Upper lobe of left lung (tissue), 6 donors: ENCODE measurements around the gene RNF26. TPM values are rescaled to one million over a fixed set of nuclear protein-coding genes. Genes with fewer than 3 reads are reported as not detected.

ENCODE experiments used
- ATAC-seq, 2 donors: fragments of 200-7000 bp; cut with Tn5 transposase; one replicate each; pipeline ENCODE4 v1.9.1; 2022; ENCODE audit warnings: mild to moderate bottlenecking in 2 of 2, moderate library complexity in 2 of 2; ENCODE audit not compliant: low FRiP score in 2 of 2
- DNase-seq, 2 donors: peaks; one replicate each; pipeline ENCODE4 v3.0.0-alpha.2; 2019 to 2020
- H3K27ac ChIP-seq, 4 donors: fragments of 200-600 bp; sonication (generic); one replicate each; pipeline ENCODE4 v1.5.1; 2016 to 2019
- H3K27me3 ChIP-seq, 4 donors: fragments of 200-600 bp; sonication (generic); one replicate each; pipeline ENCODE4 v1.5.1; 2017 to 2019
- H3K36me3 ChIP-seq, 4 donors: fragments of 200-600 bp; sonication (generic); one replicate each; pipeline ENCODE4 v1.5.1; 2016 to 2019
- H3K4me1 ChIP-seq, 4 donors: fragments of 200-600 bp; sonication (generic); one replicate each; pipeline ENCODE4 v1.5.1; 2018 to 2019
- H3K4me3 ChIP-seq, 4 donors: fragments of 200-600 bp; sonication (generic); one replicate each; pipeline ENCODE4 v1.5.1; 2017 to 2019; ENCODE audit warnings: mild to moderate bottlenecking in 2 of 4, moderate library complexity in 1 of 4
- H3K9me3 ChIP-seq, 4 donors: fragments of 200-600 bp; sonication (generic); one replicate each; pipeline ENCODE4 v1.5.1; 2018 to 2019
- CTCF ChIP-seq, 6 experiments: fragments of 450-650 bp in 4 of 6; fragments of 200-600 bp in 2 of 6; sonication (generic) in 2 of 6; IDR thresholded peaks; one replicate each; pipeline ENCODE4 v1.5.1; 2016 to 2019; ENCODE audit warnings: antibody characterized with exemption in 6 of 6
- EP300 ChIP-seq, 4 donors: sonication (generic); formaldehyde crosslinking; IDR thresholded peaks; one replicate each; pipeline ENCODE4 v1.5.1; 2017; ENCODE audit warnings: antibody characterized with exemption in 4 of 4, control low read depth in 2 of 4
- POLR2A ChIP-seq, 4 donors: fragments of 450-650 bp; IDR thresholded peaks; one replicate each; pipeline ENCODE4 v1.5.1; 2016 to 2017; ENCODE audit warnings: antibody characterized with exemption in 4 of 4, mild to moderate bottlenecking in 2 of 4
- POLR2AphosphoS5 ChIP-seq, 2 donors: sonication (generic); formaldehyde crosslinking; IDR thresholded peaks; one replicate each; pipeline ENCODE4 v1.5.1; 2017; ENCODE audit warnings: antibody characterized with exemption in 2 of 2
- WGBS, 2 donors: methylation state at CpG; one replicate each; pipeline ENCODE4 v1.1.5; 2017 to 2018; 5-methylcytosine and 5-hydroxymethylcytosine counted together
- total RNA-seq, 6 donors: library from RNA; depleted of rRNA in 4 of 6; stranded (reverse); fragments of >200 nt in 4 of 6; gene quantifications; one replicate each; pipeline versions ENCODE4 v1.1.0 to v1.2.1, GENCODE V29; 2016 to 2021
- donor health status: DM: no; HTN: no; CAD: no; lungs with moderate emphysema.
- donor health status: DM: no; HTN: yes; CAD: no; lungs with severe emphysema.

Gene RNF26
- total RNA-seq, 6 donors from 2014 or later: 5.2 to 25.5 (median 14.8) TPM

GRCh38 chr11:119307974-119308373 lies 26.4 kb upstream of the RNF26 start:
- Histone ChIP-seq H3K27ac (no peak overlapping the region), H3K27me3 (no peaks in the 10 kb centered on the region), H3K9me3 (no peaks in the 10 kb centered on the region), H3K36me3 (peaks cover 0 to 76% (median 22%) of the 10 kb centered on the region in 4 donors), H3K4me3 (no peak overlapping the region), H3K4me1 (peaks cover 0 to 6% (median 0%) of the 10 kb centered on the region in 4 donors)
- DNase-seq: no peak
- 69 to 79% methylated on average over 5 of the region's 5 CpGs for WGBS, 2 donors
- ATAC-seq: no peak
- TF ChIP-seq CTCF (IDR thresholded peaks at IDR 0.05) (no peak), POLR2A (IDR thresholded peaks at IDR 0.05) (no peak), POLR2AphosphoS5 (IDR thresholded peaks at IDR 0.05) (no peak), EP300 (IDR thresholded peaks at IDR 0.05) (no peak)

GRCh38 chr11:119309411-119309810 lies 24.9 kb upstream of the RNF26 start:
- ATAC-seq: no peak
- no peaks in the 10 kb centered on the region for H3K9me3 ChIP-seq
- peak overlapping the region in 1 of 4 donors; percentile 20 for H3K27ac ChIP-seq
- WGBS, 2 donors: 89 to 94% methylated on average over 6 to 11 of the region's 11 CpGs
- TF ChIP-seq EP300 (IDR thresholded peaks at IDR 0.05) (no peak), CTCF (IDR thresholded peaks at IDR 0.05) (no peak), POLR2A (IDR thresholded peaks at IDR 0.05) (no peak), POLR2AphosphoS5 (IDR thresholded peaks at IDR 0.05) (no peak)
- peaks cover 0 to 74% (median 9%) of the 10 kb centered on the region in 4 donors for H3K36me3 ChIP-seq
- no peaks in the 10 kb centered on the region for H3K27me3 ChIP-seq
- peaks cover 0 to 6% (median 0%) of the 10 kb centered on the region in 4 donors for H3K4me1 ChIP-seq
- no peak overlapping the region for H3K4me3 ChIP-seq
- peak in 1 of 2 donors; percentile 27 for DNase-seq

- DNase-seq (no peak), ATAC-seq (no peak)
- 79 to 81% methylated on average over 17 of the region's 17 CpGs for WGBS, 2 donors
- H3K36me3 ChIP-seq: peaks cover 0 to 76% (median 9%) of the 10 kb centered on the region in 4 donors
- TF ChIP-seq CTCF (IDR thresholded peaks at IDR 0.05) (no peak), EP300 (IDR thresholded peaks at IDR 0.05) (no peak), POLR2AphosphoS5 (IDR thresholded peaks at IDR 0.05) (no peak)
- no peaks in the 10 kb centered on the region for H3K9me3 ChIP-seq
- no peak overlapping the region for H3K4me3 ChIP-seq
- H3K4me1 ChIP-seq: peaks cover under 1 to 10% (median 4%) of the 10 kb centered on the region in 4 donors
- H3K27me3 ChIP-seq: peaks cover 0 to 3% (median under 1%) of the 10 kb centered on the region in 4 donors
- H3K27ac ChIP-seq: peak overlapping the region in 2 of 4 donors; percentile 20 to 38
Measured at GRCh38 chr11:119309953-119310681, 24.2 kb upstream of the RNF26 start.

GRCh38 chr11:119310682-119311052 lies 23.7 kb upstream of the RNF26 start:
- peaks cover 0 to 8% (median 3%) of the 10 kb centered on the region in 4 donors for H3K27me3 ChIP-seq
- no peak overlapping the region for H3K4me3 ChIP-seq
- DNase-seq: peak in 1 of 2 donors; percentile 81
- peaks cover 6 to 16% (median 9%) of the 10 kb centered on the region in 4 donors for H3K4me1 ChIP-seq
- WGBS, 2 donors: 72 to 73% methylated on average over 20 of the region's 20 CpGs
- TF ChIP-seq POLR2A (IDR thresholded peaks at IDR 0.05) (no peak), EP300 (IDR thresholded peaks at IDR 0.05) (no peak), CTCF (IDR thresholded peaks at IDR 0.05) (no peak), POLR2AphosphoS5 (IDR thresholded peaks at IDR 0.05) (no peak)
- ATAC-seq: no peak
- H3K27ac ChIP-seq: peak overlapping the region in 2 of 4 donors; percentile 21 to 38
- peaks cover 0 to 76% (median 9%) of the 10 kb centered on the region in 4 donors for H3K36me3 ChIP-seq
- H3K9me3 ChIP-seq: no peaks in the 10 kb centered on the region
